ENCODE measurements around the gene OSGIN1. TPM values are rescaled to one million over a fixed set of nuclear protein-coding genes. Genes with fewer than 3 reads are reported as not detected.
A peak's percentile ranks its signal among the peaks of the same experiment; 100 is the strongest.

The OSGIN1 gene
- total RNA-seq, 1 donor from 2014 or later = 4.0 TPM

DNA sequence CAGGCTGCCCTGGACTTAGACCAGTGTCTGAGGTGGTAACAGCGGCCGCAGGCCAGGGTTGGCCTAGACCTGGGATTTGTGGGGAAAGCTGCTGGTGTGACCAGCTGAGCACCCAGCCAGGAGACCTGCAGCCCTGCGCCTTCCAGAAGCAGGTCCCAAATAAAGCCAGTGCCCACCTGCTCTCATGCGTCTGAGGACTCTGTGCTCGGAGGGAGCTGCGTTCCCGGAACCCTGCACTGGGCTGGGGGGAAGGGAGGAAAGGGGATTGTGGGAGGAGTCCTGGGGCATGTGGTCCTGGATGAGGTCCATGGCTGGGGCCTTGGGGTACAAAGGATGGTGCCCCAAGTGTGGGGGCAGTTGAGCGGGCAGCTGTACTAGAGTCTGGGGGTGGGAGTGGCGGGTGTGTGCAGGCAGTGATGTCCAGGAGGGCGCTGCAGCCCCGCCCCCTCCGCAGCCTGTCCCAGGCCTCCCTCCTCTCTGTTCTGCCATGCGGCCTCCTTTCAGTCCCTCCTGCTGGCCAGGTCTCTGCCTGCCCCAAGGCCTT lies 13.2 kb downstream of the OSGIN1 start:
- no peaks in the 10 kb centered on the region for H3K9me3 Mint-ChIP-seq
- H3K36me3 Mint-ChIP-seq = no peaks in the 10 kb centered on the region
- DNase-seq (ENCODE audit: extremely low spot score, unreplicated experiment) = no peak
- no peak overlapping the region for H3K27ac Mint-ChIP-seq
- TF ChIP-seq, protein P1, sequence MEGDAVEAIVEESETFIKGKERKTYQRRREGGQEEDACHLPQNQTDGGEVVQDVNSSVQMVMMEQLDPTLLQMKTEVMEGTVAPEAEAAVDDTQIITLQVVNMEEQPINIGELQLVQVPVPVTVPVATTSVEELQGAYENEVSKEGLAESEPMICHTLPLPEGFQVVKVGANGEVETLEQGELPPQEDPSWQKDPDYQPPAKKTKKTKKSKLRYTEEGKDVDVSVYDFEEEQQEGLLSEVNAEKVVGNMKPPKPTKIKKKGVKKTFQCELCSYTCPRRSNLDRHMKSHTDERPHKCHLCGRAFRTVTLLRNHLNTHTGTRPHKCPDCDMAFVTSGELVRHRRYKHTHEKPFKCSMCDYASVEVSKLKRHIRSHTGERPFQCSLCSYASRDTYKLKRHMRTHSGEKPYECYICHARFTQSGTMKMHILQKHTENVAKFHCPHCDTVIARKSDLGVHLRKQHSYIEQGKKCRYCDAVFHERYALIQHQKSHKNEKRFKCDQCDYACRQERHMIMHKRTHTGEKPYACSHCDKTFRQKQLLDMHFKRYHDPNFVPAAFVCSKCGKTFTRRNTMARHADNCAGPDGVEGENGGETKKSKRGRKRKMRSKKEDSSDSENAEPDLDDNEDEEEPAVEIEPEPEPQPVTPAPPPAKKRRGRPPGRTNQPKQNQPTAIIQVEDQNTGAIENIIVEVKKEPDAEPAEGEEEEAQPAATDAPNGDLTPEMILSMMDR (conservative IDR thresholded peaks at IDR 0.05) = no peak
- H3K27me3 Mint-ChIP-seq = peaks cover 8% of the 10 kb centered on the region
- H3K4me1 Mint-ChIP-seq (ENCODE audit: unreplicated experiment) = no peaks in the 10 kb centered on the region
- H3K4me3 Mint-ChIP-seq = no peak overlapping the region

DNA sequence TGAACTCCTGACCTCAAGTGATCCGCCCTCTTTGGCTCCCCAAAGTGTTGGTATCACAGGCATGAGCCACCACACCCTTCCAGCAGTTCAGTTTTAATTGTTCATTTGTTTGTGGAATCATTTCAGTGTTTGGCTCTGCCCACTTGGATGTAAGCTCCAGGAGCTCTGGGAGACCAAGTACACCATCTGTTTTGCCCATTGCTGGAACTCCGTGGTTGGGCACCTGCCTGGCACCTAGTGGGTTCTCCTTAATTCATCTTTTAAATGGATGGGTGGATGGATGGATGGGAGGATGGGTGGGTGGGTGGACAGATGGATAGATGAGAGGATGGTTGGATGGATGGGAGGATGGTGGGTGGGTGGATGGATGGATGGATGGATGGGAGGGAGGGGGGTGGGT lies 14.1 kb downstream of the OSGIN1 start:
- Mint-ChIP-seq H3K36me3 (no peaks in the 10 kb centered on the region), H3K4me3 (no peak overlapping the region), H3K4me1 (ENCODE audit: unreplicated experiment) (no peaks in the 10 kb centered on the region), H3K27ac (no peak overlapping the region), H3K27me3 (peaks cover 8% of the 10 kb centered on the region), H3K9me3 (no peaks in the 10 kb centered on the region)
- TF ChIP-seq, protein P1 (conservative IDR thresholded peaks at IDR 0.05) = no peak
- DNase-seq (ENCODE audit: extremely low spot score, unreplicated experiment) = no peak

DNA sequence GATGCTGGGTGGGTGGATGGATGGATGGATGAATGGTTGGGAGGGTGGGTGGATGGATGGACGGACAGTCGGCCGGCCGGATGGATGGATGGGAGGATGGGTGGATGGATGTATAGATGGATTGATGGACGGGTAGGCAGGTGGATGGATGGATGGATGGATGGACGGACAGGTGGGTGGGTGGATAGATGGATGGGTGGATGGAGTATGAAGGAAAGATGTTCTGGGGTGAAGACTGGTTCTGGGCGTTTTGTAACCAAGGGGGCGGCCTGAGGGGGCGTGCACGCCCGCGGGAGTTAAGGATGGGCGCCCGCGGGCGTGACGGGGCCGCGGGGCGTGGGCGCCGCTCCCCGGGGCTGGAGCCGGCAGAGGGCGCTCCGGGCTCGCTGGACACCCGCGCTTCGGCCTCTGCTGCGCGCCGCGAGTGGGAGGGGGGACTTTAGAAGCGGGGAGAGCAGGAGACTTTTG lies 14.8 kb downstream of the OSGIN1 start, which contains the start of gene NECAB2:
NECAB2 (plus strand) TSS at position 407 of the 468 bp plus-strand sequence. CDS start 405 bp downstream, outside the sequence.
- Mint-ChIP-seq H3K4me1 (ENCODE audit: unreplicated experiment) (no peaks in the 10 kb centered on the region), H3K4me3 (peak within 1 kb of the TSS; percentile 82), H3K27ac (no peak within 1 kb of the TSS), H3K36me3 (no peaks in the 10 kb centered on the region), H3K27me3 (peaks cover 8% of the 10 kb centered on the region), H3K9me3 (no peaks in the 10 kb centered on the region)
- DNase-seq (ENCODE audit: extremely low spot score, unreplicated experiment) = no peak
- TF ChIP-seq, protein P1 (conservative IDR thresholded peaks at IDR 0.05) = peak; percentile 83

DNA sequence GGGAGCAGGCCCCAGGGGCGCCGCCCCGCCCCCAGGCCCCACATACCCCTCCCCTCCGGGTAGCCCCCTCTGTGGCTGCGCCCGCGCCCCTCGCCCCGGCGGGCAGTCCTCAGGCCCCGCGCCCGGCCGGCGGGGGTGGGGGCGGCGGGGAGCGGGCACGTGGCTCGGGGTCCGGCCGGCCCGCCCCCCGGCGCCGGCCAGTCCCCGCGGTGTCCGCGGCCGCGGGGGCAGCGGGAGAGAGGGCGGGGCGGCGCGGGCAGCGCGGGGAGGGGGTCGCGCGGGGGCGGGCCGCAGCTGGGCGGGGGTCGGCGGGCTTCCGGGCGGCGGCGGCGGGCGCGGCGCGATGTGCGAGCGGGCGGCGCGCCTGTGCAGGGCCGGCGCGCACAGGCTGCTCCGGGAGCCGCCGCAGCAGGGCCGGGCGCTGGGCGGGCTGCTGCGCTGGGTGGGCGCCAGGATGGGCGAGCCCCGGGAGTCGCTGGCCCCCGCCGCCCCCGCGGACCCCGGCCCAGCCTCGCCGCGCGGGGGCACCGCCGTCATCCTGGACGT lies 15.3 kb downstream of the OSGIN1 start:
- no peak for DNase-seq (ENCODE audit: extremely low spot score, unreplicated experiment)
- Mint-ChIP-seq H3K4me3 (peak overlapping the region; percentile 82), H3K27ac (no peak overlapping the region), H3K4me1 (ENCODE audit: unreplicated experiment) (no peaks in the 10 kb centered on the region), H3K36me3 (no peaks in the 10 kb centered on the region), H3K27me3 (peaks cover 8% of the 10 kb centered on the region), H3K9me3 (no peaks in the 10 kb centered on the region)
- TF ChIP-seq, protein P1 (conservative IDR thresholded peaks at IDR 0.05) = no peak

DNA sequence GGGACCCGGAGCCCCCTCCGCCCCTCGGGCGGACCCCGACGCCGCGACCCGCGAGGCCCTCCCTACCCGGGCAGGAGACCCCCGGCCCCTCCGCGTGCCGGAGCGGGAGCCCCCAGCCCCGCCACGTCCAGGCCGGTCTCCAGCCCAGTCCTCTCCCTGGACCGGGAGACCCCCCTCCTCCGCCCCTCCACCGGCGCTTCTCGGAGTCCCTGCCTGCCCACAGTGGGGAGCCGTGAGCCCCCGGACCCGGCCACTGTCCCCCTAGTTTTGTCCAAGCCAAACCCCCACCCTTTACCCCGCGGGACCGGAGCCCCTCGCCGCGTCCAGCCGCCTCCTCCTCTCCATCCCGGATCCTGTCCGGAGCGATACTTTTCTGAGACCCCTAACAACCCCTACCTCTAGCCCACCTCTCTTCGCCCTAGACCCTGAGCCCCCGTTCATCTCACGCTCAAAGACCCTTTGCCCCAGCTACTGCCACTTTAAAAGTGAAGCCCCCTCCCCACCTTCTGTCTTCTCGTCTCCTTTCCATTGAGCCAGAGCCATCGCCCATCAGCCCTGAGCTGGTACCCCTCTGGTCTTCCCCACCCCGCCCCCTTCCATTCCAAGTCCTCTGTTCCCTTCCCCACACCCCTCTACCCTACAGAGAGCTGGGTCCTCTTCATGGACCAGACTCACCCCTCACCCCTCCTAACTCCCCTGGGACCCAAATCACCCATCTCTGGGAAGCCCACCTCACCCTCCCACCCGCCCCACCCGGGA lies 16.0 kb downstream of the OSGIN1 start:
- Mint-ChIP-seq H3K4me1 (ENCODE audit: unreplicated experiment) (no peaks in the 10 kb centered on the region), H3K4me3 (peak overlapping the region; percentile 79), H3K27ac (no peak overlapping the region), H3K9me3 (no peaks in the 10 kb centered on the region), H3K27me3 (peaks cover 8% of the 10 kb centered on the region), H3K36me3 (no peaks in the 10 kb centered on the region)
- DNase-seq (ENCODE audit: extremely low spot score, unreplicated experiment) = no peak
- TF ChIP-seq, protein P1 (conservative IDR thresholded peaks at IDR 0.05) = no peak
